ENCODE measurements around the gene RPS6KA1. TPM values are rescaled to one million over a fixed set of nuclear protein-coding genes. Genes with fewer than 3 reads are reported as not detected.

RPS6KA1 gene
- total and polyA plus RNA-seq, 10 of the 15 experiments (the other 5 are each of a cell fraction or from before 2014, with no cell fraction given) = 5.0 to 136 (median 91.5) TPM

DNA sequence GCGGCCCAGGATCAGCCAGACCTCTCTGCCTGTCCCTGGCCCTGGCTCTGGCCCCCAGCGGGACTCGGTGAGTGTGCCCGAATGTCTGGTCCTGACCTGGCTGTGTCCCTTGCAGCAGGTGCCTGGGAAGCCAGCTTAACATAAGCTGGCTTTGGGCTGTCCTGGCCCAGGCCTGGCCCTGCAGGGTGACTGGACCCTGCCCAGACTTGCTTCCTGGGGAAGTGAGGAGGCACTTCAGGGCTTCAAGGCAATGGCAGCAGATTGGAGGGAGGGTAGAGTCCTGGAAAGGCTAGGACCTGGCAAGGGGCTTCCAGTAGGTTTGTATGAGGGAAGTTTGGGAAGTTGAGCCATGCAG lies 16.4 kb downstream of the RPS6KA1 start (continued):
- TF ChIP-seq ZNF384 (IDR thresholded peaks at IDR 0.05; ENCODE audit: borderline replicate concordance, low read depth, low read length) (no peak), RCOR1 (conservative IDR thresholded peaks at IDR 0.05; ENCODE audit: low read depth, low read length) (no peak), ZNF274 (IDR thresholded peaks at IDR 0.05; ENCODE audit: insufficient read depth, insufficient read length) (no peak), EED (IDR thresholded peaks at IDR 0.05; ENCODE audit: low read depth) (peak; percentile 19; the same call in 1 of the 2 replicates), NFYB (IDR thresholded peaks at IDR 0.05; ENCODE audit: insufficient read depth, low read depth, low read length) (0 out of 2 replicates have a peak, but pooled peaks have one; percentile 2), SMAD1 (IDR thresholded peaks at IDR 0.05; ENCODE audit: low read depth, partially characterized antibody) (no peak), TARDBP (IDR thresholded peaks at IDR 0.05; ENCODE audit: borderline replicate concordance) (no peak), CEBPB (IDR thresholded peaks at IDR 0.05; ENCODE audit: borderline replicate concordance in 1 of 2, low read depth in 2 of 2, low read length in 2 of 2) (no peak), LARP7 (IDR thresholded peaks at IDR 0.05) (peak; percentile 33; the same call in 1 of the 2 replicates), SP1 (IDR thresholded peaks at IDR 0.05; ENCODE audit: low read depth, low read length) (no peak), GATAD2B (conservative IDR thresholded peaks at IDR 0.05; ENCODE audit: low read depth) (no peak), NRF1 (conservative IDR thresholded peaks at IDR 0.05; ENCODE audit: low read depth, low read length) (no peak), MYB (IDR thresholded peaks at IDR 0.05; ENCODE audit: borderline replicate concordance, low read depth, low read length) (0 out of 2 replicates have a peak, but pooled peaks have one; percentile 3)
- TF ChIP-seq, protein P1, sequence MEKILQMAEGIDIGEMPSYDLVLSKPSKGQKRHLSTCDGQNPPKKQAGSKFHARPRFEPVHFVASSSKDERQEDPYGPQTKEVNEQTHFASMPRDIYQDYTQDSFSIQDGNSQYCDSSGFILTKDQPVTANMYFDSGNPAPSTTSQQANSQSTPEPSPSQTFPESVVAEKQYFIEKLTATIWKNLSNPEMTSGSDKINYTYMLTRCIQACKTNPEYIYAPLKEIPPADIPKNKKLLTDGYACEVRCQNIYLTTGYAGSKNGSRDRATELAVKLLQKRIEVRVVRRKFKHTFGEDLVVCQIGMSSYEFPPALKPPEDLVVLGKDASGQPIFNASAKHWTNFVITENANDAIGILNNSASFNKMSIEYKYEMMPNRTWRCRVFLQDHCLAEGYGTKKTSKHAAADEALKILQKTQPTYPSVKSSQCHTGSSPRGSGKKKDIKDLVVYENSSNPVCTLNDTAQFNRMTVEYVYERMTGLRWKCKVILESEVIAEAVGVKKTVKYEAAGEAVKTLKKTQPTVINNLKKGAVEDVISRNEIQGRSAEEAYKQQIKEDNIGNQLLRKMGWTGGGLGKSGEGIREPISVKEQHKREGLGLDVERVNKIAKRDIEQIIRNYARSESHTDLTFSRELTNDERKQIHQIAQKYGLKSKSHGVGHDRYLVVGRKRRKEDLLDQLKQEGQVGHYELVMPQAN (conservative IDR thresholded peaks at IDR 0.05) = peak; percentile 4; the same call in 1 of the 2 replicates
- TF ChIP-seq, protein P2, sequence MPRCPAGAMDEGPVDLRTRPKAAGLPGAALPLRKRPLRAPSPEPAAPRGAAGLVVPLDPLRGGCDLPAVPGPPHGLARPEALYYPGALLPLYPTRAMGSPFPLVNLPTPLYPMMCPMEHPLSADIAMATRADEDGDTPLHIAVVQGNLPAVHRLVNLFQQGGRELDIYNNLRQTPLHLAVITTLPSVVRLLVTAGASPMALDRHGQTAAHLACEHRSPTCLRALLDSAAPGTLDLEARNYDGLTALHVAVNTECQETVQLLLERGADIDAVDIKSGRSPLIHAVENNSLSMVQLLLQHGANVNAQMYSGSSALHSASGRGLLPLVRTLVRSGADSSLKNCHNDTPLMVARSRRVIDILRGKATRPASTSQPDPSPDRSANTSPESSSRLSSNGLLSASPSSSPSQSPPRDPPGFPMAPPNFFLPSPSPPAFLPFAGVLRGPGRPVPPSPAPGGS (IDR thresholded peaks at IDR 0.05; ENCODE audit: borderline replicate concordance, insufficient read depth, low read depth, low read length, poor library complexity, severe bottlenecking) = no peak
- TF ChIP-seq, protein P3, sequence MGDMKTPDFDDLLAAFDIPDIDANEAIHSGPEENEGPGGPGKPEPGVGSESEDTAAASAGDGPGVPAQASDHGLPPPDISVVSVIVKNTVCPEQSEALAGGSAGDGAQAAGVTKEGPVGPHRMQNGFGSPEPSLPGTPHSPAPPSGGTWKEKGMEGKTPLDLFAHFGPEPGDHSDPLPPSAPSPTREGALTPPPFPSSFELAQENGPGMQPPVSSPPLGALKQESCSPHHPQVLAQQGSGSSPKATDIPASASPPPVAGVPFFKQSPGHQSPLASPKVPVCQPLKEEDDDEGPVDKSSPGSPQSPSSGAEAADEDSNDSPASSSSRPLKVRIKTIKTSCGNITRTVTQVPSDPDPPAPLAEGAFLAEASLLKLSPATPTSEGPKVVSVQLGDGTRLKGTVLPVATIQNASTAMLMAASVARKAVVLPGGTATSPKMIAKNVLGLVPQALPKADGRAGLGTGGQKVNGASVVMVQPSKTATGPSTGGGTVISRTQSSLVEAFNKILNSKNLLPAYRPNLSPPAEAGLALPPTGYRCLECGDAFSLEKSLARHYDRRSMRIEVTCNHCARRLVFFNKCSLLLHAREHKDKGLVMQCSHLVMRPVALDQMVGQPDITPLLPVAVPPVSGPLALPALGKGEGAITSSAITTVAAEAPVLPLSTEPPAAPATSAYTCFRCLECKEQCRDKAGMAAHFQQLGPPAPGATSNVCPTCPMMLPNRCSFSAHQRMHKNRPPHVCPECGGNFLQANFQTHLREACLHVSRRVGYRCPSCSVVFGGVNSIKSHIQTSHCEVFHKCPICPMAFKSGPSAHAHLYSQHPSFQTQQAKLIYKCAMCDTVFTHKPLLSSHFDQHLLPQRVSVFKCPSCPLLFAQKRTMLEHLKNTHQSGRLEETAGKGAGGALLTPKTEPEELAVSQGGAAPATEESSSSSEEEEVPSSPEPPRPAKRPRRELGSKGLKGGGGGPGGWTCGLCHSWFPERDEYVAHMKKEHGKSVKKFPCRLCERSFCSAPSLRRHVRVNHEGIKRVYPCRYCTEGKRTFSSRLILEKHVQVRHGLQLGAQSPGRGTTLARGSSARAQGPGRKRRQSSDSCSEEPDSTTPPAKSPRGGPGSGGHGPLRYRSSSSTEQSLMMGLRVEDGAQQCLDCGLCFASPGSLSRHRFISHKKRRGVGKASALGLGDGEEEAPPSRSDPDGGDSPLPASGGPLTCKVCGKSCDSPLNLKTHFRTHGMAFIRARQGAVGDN (IDR thresholded peaks at IDR 0.05) = no peak
